SK-N-SH (cell line): ENCODE measurements around the gene ZNF521. TPM values are rescaled to one million over a fixed set of nuclear protein-coding genes. Genes with fewer than 3 reads are reported as not detected.

ENCODE experiments used
- CTCF ChIA-PET: fragments of 300-600, 350-600 bp; formaldehyde crosslinking; extraction: SDS; loops from one replicate; lab custom pipeline; 2021; lab: Yijun Ruan, JAX
- POLR2A ChIA-PET: fragments of 350-600 bp; sonication (Branson Sonifier 250); formaldehyde crosslinking; extraction: SDS; loops from one replicate; lab custom pipeline; 2020; ENCODE audit warnings: antibody characterized with exemption, inconsistent platforms; lab: Yijun Ruan, JAX
- DNase-seq: peaks from one replicate; pipeline ENCODE4 v3.0.0; 2012
- H2AFZ ChIP-seq: fragments of 200-600 bp; sonication (generic); 2 replicates; pipeline ENCODE4 v1.8.1; 2016; ENCODE audit warnings: antibody characterized with exemption, mild to moderate bottlenecking, low read depth
- H3F3A ChIP-seq: fragments of 200-600 bp; sonication (generic); replicated peaks from 2 replicates; pipeline ENCODE3; 2016; ENCODE audit warnings: antibody characterized with exemption, mild to moderate bottlenecking; ENCODE audit not compliant: insufficient read depth
- H3K27ac ChIP-seq, 2 experiments: fragments of 200-500 bp in 1 of 2; fragments of 200-600 bp in 1 of 2; sonication (Bioruptor generic) in 1 of 2; sonication (generic), shearing (Covaris generic) in 1 of 2; 2 replicates each; pipeline versions ENCODE4 v1.5.1 to v1.6.1; 2014 to 2016; ENCODE audit warnings: low read depth in 2 of 2, inconsistent platforms in 1 of 2, low read length in 1 of 2, mild to moderate bottlenecking in 1 of 2, mixed read lengths in 1 of 2
- H3K27me3 ChIP-seq: fragments of 200-600 bp; sonication (generic), shearing (Covaris generic); 2 replicates; pipeline ENCODE4 v1.6.1; 2016; ENCODE audit warnings: mixed run types; ENCODE audit not compliant: insufficient read depth
- H3K36me3 ChIP-seq, 2 experiments: fragments of 200-500 bp in 1 of 2; fragments of 200-600 bp in 1 of 2; sonication (Bioruptor generic) in 1 of 2; sonication (generic) in 1 of 2; replicated peaks in 1 of 2; 2 replicates each; pipeline versions ENCODE3 to v1.5.1; 2014 to 2016; ENCODE audit warnings: low read length in 1 of 2, mild to moderate bottlenecking in 1 of 2; ENCODE audit not compliant: insufficient read depth in 2 of 2, control insufficient read depth in 1 of 2
- H3K4me1 ChIP-seq, 2 experiments: fragments of 200-500 bp in 1 of 2; fragments of 200-600 bp in 1 of 2; sonication (Bioruptor generic) in 1 of 2; sonication (generic), shearing (Covaris generic) in 1 of 2; 2 replicates each; pipeline versions ENCODE4 v1.5.1 to v1.6.1; 2014 to 2016; ENCODE audit warnings: low read depth in 1 of 2, low read length in 1 of 2, mixed run types in 1 of 2; ENCODE audit not compliant: insufficient read depth in 2 of 2, control insufficient read depth in 1 of 2
- H3K4me2 ChIP-seq: fragments of 200-600 bp; sonication (generic), shearing (Covaris generic); 2 replicates; pipeline ENCODE4 v1.6.1; 2017; ENCODE audit warnings: mixed run types
- H3K4me3 ChIP-seq, 2 experiments: fragments of 200-500 bp in 1 of 2; fragments of 200-600 bp in 1 of 2; sonication (Bioruptor generic) in 1 of 2; sonication (generic), shearing (Covaris generic) in 1 of 2; 2 replicates each; pipeline versions ENCODE4 v1.5.1 to v1.8.1; 2014 to 2016; ENCODE audit warnings: low read depth in 2 of 2, inconsistent platforms in 1 of 2, low read length in 1 of 2, mild to moderate bottlenecking in 1 of 2, mixed read lengths in 1 of 2, moderate library complexity in 1 of 2
- H3K79me2 ChIP-seq: fragments of 200-600 bp; sonication (generic); 2 replicates; pipeline ENCODE4 v1.8.1; 2017; ENCODE audit warnings: mild to moderate bottlenecking; ENCODE audit not compliant: insufficient read depth
- H3K9ac ChIP-seq: fragments of 200-600 bp; sonication (generic); 2 replicates; pipeline ENCODE4 v1.6.1; 2017; ENCODE audit warnings: mixed run types
- H3K9me2 ChIP-seq: fragments of 200-600 bp; sonication (generic); 2 replicates; pipeline ENCODE4 v1.6.1; 2017; ENCODE audit warnings: mixed run types
- H3K9me3 ChIP-seq: fragments of 200-600 bp; sonication (generic); 2 replicates; pipeline ENCODE4 v1.6.1; 2017; ENCODE audit warnings: mixed run types, mild to moderate bottlenecking, moderate library complexity
- H4K20me1 ChIP-seq: fragments of 200-600 bp; sonication (generic); 2 replicates; pipeline ENCODE4 v1.6.1; 2017; ENCODE audit warnings: mild to moderate bottlenecking, mixed run types; ENCODE audit not compliant: insufficient read depth
- CTCF ChIP-seq: fragments of 200-600 bp; sonication (generic); IDR thresholded peaks from 2 replicates; pipeline ENCODE4 v1.6.1; 2017; ENCODE audit warnings: antibody characterized with exemption, mild to moderate bottlenecking, moderate library complexity
- FOSL2 ChIP-seq: IDR thresholded peaks from 2 replicates; pipeline ENCODE4 v1.4.0; 2012; ENCODE audit warnings: low read depth, mild to moderate bottlenecking, moderate library complexity, borderline replicate concordance
- GATA2 ChIP-seq: sonication (generic); formaldehyde crosslinking; IDR thresholded peaks from 2 replicates; pipeline ENCODE4 v1.5.0; 2020; ENCODE audit warnings: mild to moderate bottlenecking, missing genetic modification reagents
- JUND ChIP-seq: IDR thresholded peaks from 2 replicates; pipeline ENCODE4 v1.4.0; 2012
- MEF2A ChIP-seq: IDR thresholded peaks from 2 replicates; pipeline ENCODE4 v1.4.0; 2012; ENCODE audit warnings: low read depth, borderline replicate concordance
- MXI1 ChIP-seq: IDR thresholded peaks from 2 replicates; pipeline ENCODE4 v1.6.1; 2012; ENCODE audit warnings: mild to moderate bottlenecking, low read depth, low read length, improper control_type of control experiment
- POLR2AphosphoS5 ChIP-seq: IDR thresholded peaks from 2 replicates; pipeline ENCODE4 v1.6.1; 2012; ENCODE audit warnings: low read depth, low read length
- REST ChIP-seq: IDR thresholded peaks from 2 replicates; pipeline ENCODE4 v1.6.1; 2012; ENCODE audit warnings: mild to moderate bottlenecking, low read depth, low read length, moderate library complexity
- TAF1 ChIP-seq: IDR thresholded peaks from 2 replicates; pipeline ENCODE4 v1.6.1; 2012; ENCODE audit warnings: low read depth, mild to moderate bottlenecking, low read length, moderate library complexity, borderline replicate concordance
- TCF12 ChIP-seq: IDR thresholded peaks from 2 replicates; pipeline ENCODE4 v1.4.0; 2012
- USF2 ChIP-seq: fragments of 150-350 bp; IDR thresholded peaks from 2 replicates; pipeline ENCODE4 v1.6.1; 2017; ENCODE audit warnings: antibody characterized with exemption, low read length, low read depth, borderline replicate concordance
- WGBS: methylation state at CpG from one replicate; pipeline ENCODE4 v1.1.6; 2017; ENCODE audit warnings: low lambda C conversion rate; 5-methylcytosine and 5-hydroxymethylcytosine counted together
- polyA plus RNA-seq, 3 experiments: library from polyadenylated mRNA; depleted of rRNA; stranded (reverse); fragments of >200 nt; gene quantifications; 2 replicates each; pipeline ENCODE4 v1.2.3, GENCODE V29; 2012
- TF ChIP-seq, protein P1 (sequence below): IDR thresholded peaks from 2 replicates; pipeline ENCODE4 v1.4.0; 2012; ENCODE audit warnings: low read depth, borderline replicate concordance
- TF ChIP-seq, protein P2 (sequence below): IDR thresholded peaks from 2 replicates; pipeline ENCODE4 v1.4.0; 2012; ENCODE audit warnings: low read depth

Gene ZNF521
- polyA plus RNA-seq, 1 of the 3 experiments (the other 2 are of a cell fraction) = 14.1 TPM

DNA sequence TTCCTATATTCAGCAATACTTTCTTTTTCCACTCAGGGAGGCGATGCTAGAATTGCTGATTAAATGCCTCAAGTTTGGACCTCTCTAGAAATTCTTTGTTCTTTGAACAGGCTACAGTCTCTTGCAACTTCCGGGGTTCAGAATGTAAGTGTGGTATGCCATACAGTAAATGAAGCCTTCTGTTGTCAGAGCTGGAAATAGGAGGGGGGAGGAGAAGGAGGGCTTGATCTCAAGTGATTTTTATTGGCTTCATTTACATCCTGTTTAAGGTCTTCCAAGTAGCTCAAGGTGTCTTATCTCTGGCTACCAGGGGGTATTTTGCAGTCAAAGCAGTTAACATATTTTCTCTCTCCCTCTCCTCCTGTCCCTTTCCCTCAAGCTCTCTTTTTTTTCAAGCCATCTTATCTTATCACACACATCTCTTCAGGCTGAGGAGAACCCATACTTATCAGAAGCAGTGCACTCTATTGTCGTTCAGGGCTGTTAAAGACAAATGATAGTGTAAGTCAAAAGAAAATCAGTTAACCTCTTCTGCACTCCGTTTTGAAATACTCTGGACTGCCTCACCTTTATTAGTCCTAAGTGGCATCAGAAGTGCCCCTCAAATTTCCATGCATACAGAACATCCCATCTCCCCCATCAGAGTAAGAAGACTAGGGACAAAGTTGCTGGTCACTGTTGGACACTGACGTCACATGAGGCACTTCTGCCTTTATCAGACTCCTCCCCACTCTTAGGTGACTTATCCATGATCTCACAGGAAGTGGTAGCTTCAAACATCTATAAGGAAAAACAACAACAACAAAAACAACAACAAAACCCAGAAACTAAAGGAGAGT is 112.2 kb downstream of the ZNF521 start:
- no peaks in the 10 kb centered on the region for H3K27me3 ChIP-seq
- no peak overlapping the region for H3K4me3 ChIP-seq
- ChIA-PET POLR2A (no interaction called here), CTCF (interaction anchor here (1.0 to 1.4 kb wide), 2 partner anchors 10 to 19 kb away, joined by 3 to 4 read pairs; no protein-coding TSS in a partner anchor)
- H3K4me2 ChIP-seq = no peak overlapping the region
- H3K9me3 ChIP-seq = no peaks in the 10 kb centered on the region
- peaks cover 2 to 7% of the 10 kb centered on the region in 2 experiments; a peak in 3 of 4 replicates for H3K4me1 ChIP-seq
- TF ChIP-seq JUND (no peak), CTCF (no peak), TCF12 (no peak), REST (no peak), GATA2 (no peak), USF2 (no peak), MEF2A (no peak), FOSL2 (no peak), TAF1 (no peak), POLR2AphosphoS5 (no peak), MXI1 (no peak)
- TF ChIP-seq, protein P1, sequence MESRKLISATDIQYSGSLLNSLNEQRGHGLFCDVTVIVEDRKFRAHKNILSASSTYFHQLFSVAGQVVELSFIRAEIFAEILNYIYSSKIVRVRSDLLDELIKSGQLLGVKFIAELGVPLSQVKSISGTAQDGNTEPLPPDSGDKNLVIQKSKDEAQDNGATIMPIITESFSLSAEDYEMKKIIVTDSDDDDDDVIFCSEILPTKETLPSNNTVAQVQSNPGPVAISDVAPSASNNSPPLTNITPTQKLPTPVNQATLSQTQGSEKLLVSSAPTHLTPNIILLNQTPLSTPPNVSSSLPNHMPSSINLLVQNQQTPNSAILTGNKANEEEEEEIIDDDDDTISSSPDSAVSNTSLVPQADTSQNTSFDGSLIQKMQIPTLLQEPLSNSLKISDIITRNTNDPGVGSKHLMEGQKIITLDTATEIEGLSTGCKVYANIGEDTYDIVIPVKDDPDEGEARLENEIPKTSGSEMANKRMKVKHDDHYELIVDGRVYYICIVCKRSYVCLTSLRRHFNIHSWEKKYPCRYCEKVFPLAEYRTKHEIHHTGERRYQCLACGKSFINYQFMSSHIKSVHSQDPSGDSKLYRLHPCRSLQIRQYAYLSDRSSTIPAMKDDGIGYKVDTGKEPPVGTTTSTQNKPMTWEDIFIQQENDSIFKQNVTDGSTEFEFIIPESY = no peak
- TF ChIP-seq, protein P2, sequence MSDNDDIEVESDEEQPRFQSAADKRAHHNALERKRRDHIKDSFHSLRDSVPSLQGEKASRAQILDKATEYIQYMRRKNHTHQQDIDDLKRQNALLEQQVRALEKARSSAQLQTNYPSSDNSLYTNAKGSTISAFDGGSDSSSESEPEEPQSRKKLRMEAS = no peak
- no peaks in the 10 kb centered on the region for H3F3A ChIP-seq
- H2AFZ ChIP-seq = no peak overlapping the region
- H3K9me2 ChIP-seq = peaks cover 3% of the 10 kb centered on the region; the same call in 1 of the 2 replicates
- H3K27ac ChIP-seq = no peak overlapping the region
- no peak overlapping the region for H3K9ac ChIP-seq
- no peaks in the 10 kb centered on the region for H3K79me2 ChIP-seq
- WGBS = 66% methylated on average over 5 of the region's 5 CpGs
- no peaks in the 10 kb centered on the region for H4K20me1 ChIP-seq
- no peaks in the 10 kb centered on the region for H3K36me3 ChIP-seq
- no peak for DNase-seq
